Right lobe of liver (tissue), 6 donors: Measurements from ENCODE around the gene PRKAG2. TPM values are rescaled to one million over a fixed set of nuclear protein-coding genes. Genes with fewer than 3 reads are reported as not detected.
"Not testable (repeated sequence)": the region's sequence is repeated elsewhere in the genome, so short reads cannot be mapped to it uniquely, and the experiment has no call there.

Experiments
- ATAC-seq, 4 donors: fragments of 200-7000 bp; cut with Tn5 transposase; one replicate each; pipeline ENCODE4 v1.9.1; 2020; ENCODE audit warnings: mild to moderate bottlenecking in 4 of 4, moderate library complexity in 4 of 4
- DNase-seq, 3 donors: peaks; one replicate each; pipeline ENCODE4 v3.0.0-alpha.2; 2020
- H3K27ac ChIP-seq, 3 donors: fragments of 200-600 bp; one replicate each; pipeline ENCODE4 v1.8.0; 2022
- H3K27me3 ChIP-seq, 2 donors: fragments of 200-600 bp; one replicate each; pipeline ENCODE4 v1.8.0; 2022
- H3K36me3 ChIP-seq, 4 donors: fragments of 200-600 bp; sonication (generic) in 1 of 4; one replicate each; pipeline versions ENCODE4 v1.5.1 to v1.8.0; 2017 to 2022; ENCODE audit warnings: control low read depth in 1 of 4
- H3K4me1 ChIP-seq, 4 donors: fragments of 200-600 bp; sonication (generic) in 1 of 4; one replicate each; pipeline versions ENCODE4 v1.5.1 to v1.8.0; 2017 to 2022; ENCODE audit warnings: control low read depth in 1 of 4
- H3K4me3 ChIP-seq, 3 donors: fragments of 200-600 bp; one replicate each; pipeline ENCODE4 v1.8.0; 2022
- H3K9me3 ChIP-seq, 4 donors: fragments of 200-600 bp; sonication (generic) in 1 of 4; one replicate each; pipeline versions ENCODE4 v1.5.1 to v1.8.0; 2017 to 2022; ENCODE audit warnings: control low read depth in 1 of 4
- CTCF ChIP-seq, 4 donors: fragments of 200-600 bp in 3 of 4; fragments of 450-650 bp in 1 of 4; IDR thresholded peaks; one replicate each; pipeline versions ENCODE4 v1.5.1 to v1.8.0; 2016 to 2022; ENCODE audit warnings: antibody characterized with exemption in 4 of 4, mild to moderate bottlenecking in 2 of 4
- POLR2A ChIP-seq: fragments of 450-650 bp; IDR thresholded peaks from one replicate; pipeline ENCODE4 v1.6.1; 2017; ENCODE audit warnings: antibody characterized with exemption, mild to moderate bottlenecking
- WGBS: methylation state at CpG from one replicate; pipeline ENCODE4 v1.1.6; 2018; ENCODE audit warnings: low coverage, low lambda C conversion rate; ENCODE audit not compliant: insufficient coverage; ENCODE audit errors: missing lambda C conversion rate; 5-methylcytosine and 5-hydroxymethylcytosine counted together
- intact Hi-C, 2 donors: fragments of 100-400 bp; cut with DNase I; formaldehyde crosslinking; loops; one replicate each; pipeline versions ENCODE4 v1.11.2 to v1.14.1; 2022
- total RNA-seq, 6 experiments: library from RNA; depleted of rRNA in 2 of 6; stranded (reverse); fragments of >200 nt in 2 of 6; fragmentation: NEBNext Ultra II Directional in 3 of 6; extraction: Animal tissue kit (Norgen Biotek cat#: 25700) in 3 of 6; gene quantifications; one replicate each; pipeline versions ENCODE4 v1.1.0 to v1.2.4, GENCODE V29; 2016 to 2023
- donor health status: DM: no; HTN: yes; CAD: no.
- donor health status: DM: no; HTN: no; CAD: no.
- donor health status: DM: no; HTN: no; CAD: no.
- donor health status: DM: no; HTN: yes; CAD: no.
- donor health status: DM: no; HTN: yes; CAD: no.

The PRKAG2 gene
- total RNA-seq, 6 experiments from 2014 or later, result 20.6 to 63.6 (median 29.5) TPM

DNA sequence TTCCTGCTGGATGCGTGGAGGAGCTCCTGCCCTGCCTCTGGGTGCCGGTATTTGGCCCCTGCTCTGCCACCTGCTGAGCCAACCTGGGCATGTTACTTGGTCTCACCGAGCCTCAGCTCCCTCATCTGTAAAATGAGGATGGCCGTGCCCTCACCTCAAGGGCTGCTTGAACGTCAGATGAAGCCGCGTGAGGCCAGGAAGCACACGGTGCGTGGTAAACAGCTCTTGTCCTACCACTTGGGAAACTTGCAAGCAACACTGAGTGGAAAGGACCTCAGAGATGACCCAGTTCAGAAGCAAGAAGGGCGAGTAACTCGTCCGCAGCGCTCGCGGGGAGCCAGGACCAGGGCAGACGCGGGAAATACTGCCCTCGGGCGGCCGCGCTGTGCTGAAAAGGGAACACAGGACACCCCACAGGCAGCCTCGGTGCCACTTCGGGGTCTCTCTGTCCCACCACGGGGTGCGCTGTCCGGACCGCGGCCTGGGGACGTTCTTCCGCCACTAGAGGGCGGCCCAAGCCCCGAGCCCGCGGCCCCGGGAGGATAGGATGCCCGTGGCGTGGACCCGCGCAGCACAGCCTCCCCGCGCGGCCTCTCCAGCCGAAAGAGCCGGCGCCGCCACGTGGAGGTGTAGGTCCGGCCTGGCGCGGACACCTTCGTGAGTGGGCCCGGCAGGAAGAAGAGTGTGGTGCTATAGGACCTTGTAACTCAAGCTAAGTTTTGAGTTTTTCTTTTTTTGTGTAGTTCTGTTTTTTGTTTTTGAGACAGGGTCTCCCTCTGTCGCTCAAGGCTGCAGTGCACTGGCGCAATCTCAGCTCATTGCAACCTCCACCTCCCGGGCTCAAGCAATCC is 94.1 kb downstream of the PRKAG2 start:
- WGBS, result 42% methylated on average over 21 of the region's 55 CpGs
- DNase-seq (peak; percentile 65 to 75 (median 71)), ATAC-seq (peak; percentile 74 to 85 (median 84))
- Histone ChIP-seq H3K36me3 (peaks cover 0 to 23% (median 10%) of the 10 kb centered on the region in 4 donors), H3K27me3 (no peaks in the 10 kb centered on the region), H3K4me3 (no peak overlapping the region), H3K27ac (peak overlapping the region in 1 of 3 donors; percentile 15), H3K9me3 (no peaks in the 10 kb centered on the region), H3K4me1 (peaks cover 0 to 4% (median 2%) of the 10 kb centered on the region in 4 donors)
- TF ChIP-seq CTCF (IDR thresholded peaks at IDR 0.05), result peak; percentile 69 to 89 (median 78)
- no peak for TF ChIP-seq POLR2A
- intact Hi-C loops, result no loop called here

GRCh38 chr7:151782256-151782597 is 94.7 kb downstream of the PRKAG2 start:
- H3K27me3 ChIP-seq, H3K4me3 ChIP-seq, H3K9me3 ChIP-seq, H3K27ac ChIP-seq, ATAC-seq, intact Hi-C loops, DNase-seq, H3K4me1 ChIP-seq: not testable (repeated sequence)
- 60% methylated on average over 1 of the region's 4 CpGs for WGBS
- peaks cover 0 to 27% (median 10%) of the 10 kb centered on the region in 4 donors for H3K36me3 ChIP-seq

DNA sequence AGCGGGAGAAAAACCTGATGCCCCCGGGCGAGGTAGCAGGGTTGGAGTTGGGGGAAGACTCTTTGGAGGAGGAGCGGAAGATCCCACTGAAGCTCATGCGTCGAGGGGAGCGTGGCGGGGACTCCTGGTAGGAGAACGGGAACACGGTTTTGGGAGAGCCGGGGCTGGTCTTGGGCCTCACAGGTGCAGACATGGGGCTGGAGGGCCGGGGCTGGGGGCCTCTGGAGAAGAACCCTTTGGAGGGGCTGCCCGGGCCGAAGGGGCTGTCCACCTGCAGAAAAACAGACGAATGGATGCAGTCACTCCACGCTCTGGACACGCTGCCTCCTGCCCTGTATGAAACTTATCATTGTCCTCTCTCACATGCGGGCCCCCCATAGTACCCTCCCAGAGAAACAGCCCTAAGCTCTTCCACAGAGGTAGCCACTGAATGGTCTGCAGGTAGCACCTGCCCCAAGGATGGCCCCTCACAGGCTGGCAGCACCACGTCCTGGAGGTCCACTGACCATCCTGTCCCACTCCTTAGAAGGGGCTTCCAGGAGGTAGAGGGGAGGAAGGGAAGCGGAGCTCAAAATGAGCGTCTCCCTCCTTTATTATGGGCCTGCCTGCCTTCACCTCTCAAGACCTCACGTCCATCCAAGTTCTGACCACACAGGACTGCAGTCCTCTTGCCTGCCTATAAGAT is 95.6 kb downstream of the PRKAG2 start:
- peaks cover 0 to 27% (median 10%) of the 10 kb centered on the region in 4 donors for H3K36me3 ChIP-seq
- no peak overlapping the region for H3K4me3 ChIP-seq
- no peaks in the 10 kb centered on the region for H3K9me3 ChIP-seq
- TF ChIP-seq CTCF (IDR thresholded peaks at IDR 0.05), result no peak
- TF ChIP-seq POLR2A, result no peak
- DNase-seq (peak in 1 of 3 donors; percentile 46), ATAC-seq (no peak)
- H3K4me1 ChIP-seq, result peaks cover 0 to 4% (median 2%) of the 10 kb centered on the region in 4 donors
- no peak overlapping the region for H3K27ac ChIP-seq
- intact Hi-C loops, result no loop called here
- H3K27me3 ChIP-seq, result no peaks in the 10 kb centered on the region
- whole genome bisulfite sequencing, result 91% methylated on average over 13 of the region's 22 CpGs

GRCh38 chr7:151780631-151781030 is 96.3 kb downstream of the PRKAG2 start:
- 67% methylated on average over 3 of the region's 3 CpGs for WGBS
- DNase-seq, result peak in 1 of 3 donors; percentile 36
- H3K4me3 ChIP-seq, result no peak overlapping the region
- H3K9me3 ChIP-seq, result no peaks in the 10 kb centered on the region
- peaks cover 0 to 27% (median 10%) of the 10 kb centered on the region in 4 donors for H3K36me3 ChIP-seq
- no peak for TF ChIP-seq CTCF (IDR thresholded peaks at IDR 0.05)
- no peak for TF ChIP-seq POLR2A
- H3K27me3 ChIP-seq, result no peaks in the 10 kb centered on the region
- no peak overlapping the region for H3K27ac ChIP-seq
- ATAC-seq, result peak in 1 of 4 donors; percentile 28
- intact Hi-C loops, result no loop called here
- peaks cover 0 to 4% (median 2%) of the 10 kb centered on the region in 4 donors for H3K4me1 ChIP-seq

GRCh38 chr7:151779678-151780077 is 97.2 kb downstream of the PRKAG2 start:
- Histone ChIP-seq H3K9me3 (no peaks in the 10 kb centered on the region), H3K27ac (no peak overlapping the region), H3K27me3 (no peaks in the 10 kb centered on the region), H3K36me3 (peaks cover 0 to 27% (median 10%) of the 10 kb centered on the region in 4 donors), H3K4me1 (peaks cover 0 to 4% (median 2%) of the 10 kb centered on the region in 4 donors), H3K4me3 (no peak overlapping the region)
- ATAC-seq, result no peak
- 77% methylated on average over 6 of the region's 7 CpGs for whole genome bisulfite sequencing
- no peak for DNase-seq
- no peak for TF ChIP-seq CTCF (IDR thresholded peaks at IDR 0.05)
- TF ChIP-seq POLR2A, result no peak
- intact Hi-C loops, result no loop called here
